Muscle of arm (tissue), 12 donors: ENCODE measurements around the gene HGD. TPM values are rescaled to one million over a fixed set of nuclear protein-coding genes. Genes with fewer than 3 reads are reported as not detected.
"Not testable (repeated sequence)": the region's sequence is repeated elsewhere in the genome, so short reads cannot be mapped to it uniquely, and the experiment has no call there.

ENCODE experiments used
- DNase-seq: peaks from one replicate; pipeline ENCODE4 v3.0.0-alpha.2; 2013
- polyA plus RNA-seq, 12 donors: library from polyadenylated mRNA; unstranded; fragments of 120-200 nt; gene quantifications; one replicate each; pipeline ENCODE4 v1.2.1, GENCODE V29; 2013; ENCODE audit not compliant: insufficient read length in 12 of 12

Gene HGD
- polyA plus RNA-seq, 12 donors = 0.09 to 1.4 (median 0.41) TPM; not detected in 3

DNA sequence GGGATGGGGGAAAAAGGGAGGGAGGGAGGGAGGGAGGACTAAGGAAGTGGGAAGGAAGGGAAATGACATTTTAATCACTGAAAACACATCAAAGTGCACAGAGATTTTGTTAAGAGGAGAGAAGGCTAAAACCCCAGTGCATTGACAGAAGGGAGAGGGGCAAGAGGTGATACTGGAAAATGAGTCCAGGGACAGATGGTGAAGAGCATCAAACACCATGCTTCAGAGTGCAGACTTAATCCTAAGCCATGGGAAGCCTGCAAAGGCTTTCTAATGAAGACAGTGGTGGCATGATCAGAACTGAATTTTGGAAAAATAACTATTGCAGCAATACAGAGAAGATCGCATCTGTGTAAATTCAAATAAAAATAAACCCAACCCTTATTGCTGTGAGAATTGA is 41.8 kb downstream of the HGD start:
- DNase-seq = no peak

DNA sequence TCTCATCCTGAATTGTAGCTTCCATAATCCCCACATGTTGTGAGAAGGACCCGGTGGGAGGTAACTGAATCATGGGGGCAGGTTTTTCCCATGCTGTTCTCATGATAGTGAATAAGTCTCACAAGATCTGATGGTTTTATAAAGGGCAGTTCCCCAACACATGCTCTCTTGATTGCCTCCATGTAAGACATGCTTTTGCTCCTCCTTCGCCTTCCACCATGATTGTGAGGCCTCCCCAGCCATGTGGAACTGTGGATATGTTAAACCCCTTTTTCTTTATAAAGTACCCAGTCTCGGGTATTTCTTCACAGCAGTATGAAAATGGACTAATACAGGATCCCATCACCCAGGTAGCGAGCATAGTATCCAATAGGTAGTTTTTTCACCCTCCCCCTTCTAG is 43.2 kb downstream of the HGD start:
- not testable (repeated sequence) for DNase-seq

- DNase-seq = no peak
These were observed 44.0 kb downstream of the HGD start for GRCh38 chr3:120637851-120638559.

DNA sequence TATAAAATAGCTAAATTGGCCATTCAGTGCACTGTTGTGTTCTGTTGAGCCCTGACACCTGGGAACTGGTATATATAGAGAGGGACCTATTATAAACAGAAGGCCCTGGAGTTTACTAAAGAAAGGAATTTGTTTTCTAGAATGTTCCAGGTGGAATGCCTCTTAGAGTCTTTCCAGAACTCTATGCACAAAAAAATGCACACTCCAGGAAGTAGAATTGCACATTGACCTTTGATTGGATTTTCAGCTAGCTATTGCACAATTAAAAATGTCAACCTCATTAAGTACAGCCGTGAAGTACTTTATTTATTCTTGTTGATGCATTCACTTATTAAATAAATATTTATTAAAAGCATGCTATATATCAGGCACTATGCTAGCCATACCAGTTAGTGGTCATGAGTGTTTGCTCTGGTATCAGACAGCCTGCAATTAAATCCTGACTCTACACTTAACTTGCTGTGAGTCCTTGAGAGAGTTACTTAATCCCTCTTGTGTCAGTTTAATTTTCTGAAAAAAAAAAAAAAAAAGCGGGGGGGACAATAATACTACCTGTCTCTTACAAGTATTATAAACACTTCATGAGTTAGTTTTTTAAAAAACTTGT is 45.1 kb downstream of the HGD start:
- no peak for DNase-seq

GRCh38 chr3:120634539-120634938 is 47.5 kb downstream of the HGD start:
- no peak for DNase-seq

- no peak for DNase-seq
These were observed 56.9 kb downstream of the HGD start for GRCh38 chr3:120625159-120625586.

GRCh38 chr3:120623727-120624093 is 58.3 kb downstream of the HGD start:
- DNase-seq = no peak

DNA sequence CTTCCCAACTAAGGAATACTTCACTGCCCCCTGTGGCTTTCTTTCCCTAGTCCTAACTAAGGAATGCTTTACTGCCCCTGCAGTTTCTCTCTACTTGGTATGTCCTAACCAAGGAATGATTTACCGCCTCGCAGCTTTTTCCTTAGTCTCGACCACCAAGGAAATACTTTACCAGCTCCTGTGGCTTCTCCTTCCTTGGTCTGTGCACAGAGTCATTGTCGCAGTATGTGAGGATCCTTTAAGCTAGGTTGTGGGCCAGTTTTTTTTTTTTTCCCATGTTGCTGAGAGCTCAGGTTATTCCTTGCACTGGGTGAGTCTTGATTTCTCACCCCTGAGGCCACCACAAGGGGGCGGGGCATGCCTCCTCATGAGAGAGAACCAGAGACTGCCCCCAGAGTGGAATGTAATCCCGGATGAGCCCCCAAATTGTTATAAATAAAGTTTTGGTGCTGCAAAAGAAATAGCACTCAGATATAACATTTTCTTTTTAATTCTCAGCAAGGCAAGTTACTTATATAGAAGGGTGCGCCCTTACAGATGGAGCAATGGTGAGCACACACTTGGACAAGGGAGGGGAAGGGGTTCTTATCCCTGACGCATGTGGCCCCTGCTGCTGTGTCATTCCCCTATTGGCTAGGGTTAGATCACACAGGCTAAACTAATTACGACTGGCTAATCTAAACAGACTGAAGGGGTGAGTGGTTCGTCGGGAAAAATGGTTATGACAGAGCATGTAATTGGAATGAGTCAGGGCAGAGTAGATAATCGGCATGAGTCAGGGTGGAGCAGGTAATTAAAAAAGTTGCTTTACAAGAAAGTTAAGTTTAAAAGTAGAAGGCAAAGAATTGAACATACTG is 58.9 kb downstream of the HGD start:
- DNase-seq = no peak

DNA sequence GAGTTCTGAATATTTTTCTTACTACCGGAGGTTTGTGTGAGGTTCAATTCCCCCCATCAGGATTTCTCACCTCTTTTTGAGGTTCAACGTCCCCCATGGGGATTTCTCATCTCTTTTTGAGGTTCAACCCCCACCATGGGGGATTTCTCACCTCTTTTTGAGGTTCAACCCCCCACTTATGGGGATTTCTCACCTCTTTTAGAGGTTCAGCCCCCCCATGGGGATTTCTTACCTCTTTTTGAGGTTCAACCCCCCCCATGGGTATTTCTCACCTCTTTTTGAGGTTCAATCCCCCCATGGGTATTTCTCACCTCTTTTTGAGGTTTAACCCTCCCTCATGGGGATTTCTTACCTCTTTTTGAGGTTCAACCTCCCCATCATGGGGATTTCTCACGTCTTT is 59.6 kb downstream of the HGD start:
- no peak for DNase-seq

- not testable (repeated sequence) for DNase-seq
These were observed 65.3 kb downstream of the HGD start for GRCh38 chr3:120616745-120617144.

GRCh38 chr3:120615847-120616609 is 66.0 kb downstream of the HGD start:
- DNase-seq = no peak

DNA sequence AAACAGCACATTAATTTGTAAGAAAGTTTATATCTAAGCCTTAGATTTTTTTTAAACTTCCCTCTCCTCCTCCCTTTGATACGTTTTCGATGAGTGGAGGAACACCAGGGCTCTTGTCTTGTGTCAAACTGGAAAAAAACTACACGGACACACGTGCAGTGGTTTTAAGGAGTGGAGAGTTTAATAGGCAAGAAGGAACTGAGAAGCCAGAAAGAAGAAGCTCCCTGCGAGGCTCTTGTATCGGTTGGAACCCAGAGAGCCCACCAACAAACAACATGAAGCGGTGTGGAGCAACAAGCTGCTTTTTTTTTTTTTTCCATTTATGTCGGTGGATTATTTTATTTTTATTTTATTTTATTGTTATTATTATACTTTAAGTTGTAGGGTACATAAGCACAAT is 67.3 kb downstream of the HGD start:
- no peak for DNase-seq

GRCh38 chr3:120608506-120608905 is 73.5 kb downstream of the HGD start:
- DNase-seq = no peak

GRCh38 chr3:120604784-120605183 is 77.3 kb downstream of the HGD start:
- DNase-seq = no peak

DNA sequence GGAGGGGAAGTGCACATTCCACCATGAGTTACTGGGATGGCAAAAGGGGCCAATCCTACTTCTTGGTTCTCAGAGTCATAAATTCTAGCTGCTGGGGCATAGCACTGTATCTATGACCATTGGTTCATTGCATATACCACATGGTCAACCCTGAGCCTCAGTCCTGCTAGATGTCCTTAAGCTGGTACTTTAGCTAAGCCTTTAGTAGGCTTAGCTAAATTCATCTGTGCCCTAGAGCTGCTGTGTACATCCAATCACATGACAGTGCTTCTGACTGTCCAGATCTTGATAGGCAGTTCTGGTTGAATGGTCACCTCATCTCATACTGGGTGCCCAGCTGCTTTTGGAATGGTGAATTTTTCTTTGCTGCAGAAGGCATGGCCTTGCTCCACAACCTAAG is 77.7 kb downstream of the HGD start:
- no peak for DNase-seq

DNA sequence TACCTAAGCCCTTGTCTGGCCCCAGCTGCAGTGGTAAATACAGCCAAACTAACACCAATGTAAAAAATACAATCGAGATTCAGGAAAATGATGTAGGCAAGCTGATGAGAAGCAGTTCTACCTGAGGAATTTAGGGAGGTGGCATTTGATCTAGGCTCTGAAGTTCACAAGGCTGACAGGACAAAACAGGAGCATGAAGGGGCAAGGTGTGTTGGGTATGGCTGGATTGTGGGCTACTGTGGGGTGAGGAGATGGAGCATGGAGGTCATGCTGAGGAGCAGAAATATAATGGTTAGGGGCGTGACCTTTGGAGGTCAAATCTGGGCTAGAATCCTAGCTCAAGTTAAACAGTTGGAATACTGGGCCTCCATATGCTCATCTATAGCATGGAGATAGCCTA is 79.4 kb downstream of the HGD start:
- no peak for DNase-seq

DNA sequence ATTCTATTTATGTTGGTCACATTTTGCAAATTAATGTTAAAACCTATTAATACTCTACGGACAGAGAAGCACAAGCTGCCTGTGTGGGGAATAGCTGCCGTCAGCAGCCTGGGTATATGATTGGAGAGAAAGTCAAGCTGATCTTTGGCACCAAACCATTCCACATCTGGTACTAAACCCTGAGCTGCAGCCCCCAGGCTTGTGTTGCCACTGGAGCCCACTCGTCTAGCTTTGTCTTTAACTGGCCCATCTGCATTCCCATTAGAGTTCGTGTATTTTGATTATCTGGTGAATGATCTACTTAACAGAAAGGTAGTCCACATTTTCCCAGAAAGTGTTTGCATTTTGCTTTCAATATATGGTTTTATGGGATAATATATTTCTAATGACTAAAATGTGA is 80.5 kb downstream of the HGD start:
- no peak for DNase-seq

- no peak for DNase-seq
These were observed 82.8 kb downstream of the HGD start for GRCh38 chr3:120599211-120599610.

- DNase-seq = no peak
These were observed 84.5 kb downstream of the HGD start for GRCh38 chr3:120597445-120598049.

DNA sequence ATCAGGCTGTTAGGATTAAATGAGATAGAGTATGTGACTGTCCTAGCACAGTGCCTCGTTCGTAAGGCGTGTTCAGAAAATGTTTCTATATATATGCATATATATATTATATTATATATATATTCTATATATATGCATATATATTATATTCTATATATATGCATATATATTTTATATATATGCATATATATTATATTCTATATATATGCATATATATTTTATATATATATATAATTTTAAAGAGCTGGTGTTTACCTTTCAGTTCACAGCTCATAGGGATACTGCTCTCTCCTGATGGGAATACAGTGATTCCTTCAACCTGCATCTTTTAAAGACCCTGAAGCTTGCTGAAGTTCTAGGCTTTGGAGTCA is 85.2 kb downstream of the HGD start:
- DNase-seq = no peak

DNA sequence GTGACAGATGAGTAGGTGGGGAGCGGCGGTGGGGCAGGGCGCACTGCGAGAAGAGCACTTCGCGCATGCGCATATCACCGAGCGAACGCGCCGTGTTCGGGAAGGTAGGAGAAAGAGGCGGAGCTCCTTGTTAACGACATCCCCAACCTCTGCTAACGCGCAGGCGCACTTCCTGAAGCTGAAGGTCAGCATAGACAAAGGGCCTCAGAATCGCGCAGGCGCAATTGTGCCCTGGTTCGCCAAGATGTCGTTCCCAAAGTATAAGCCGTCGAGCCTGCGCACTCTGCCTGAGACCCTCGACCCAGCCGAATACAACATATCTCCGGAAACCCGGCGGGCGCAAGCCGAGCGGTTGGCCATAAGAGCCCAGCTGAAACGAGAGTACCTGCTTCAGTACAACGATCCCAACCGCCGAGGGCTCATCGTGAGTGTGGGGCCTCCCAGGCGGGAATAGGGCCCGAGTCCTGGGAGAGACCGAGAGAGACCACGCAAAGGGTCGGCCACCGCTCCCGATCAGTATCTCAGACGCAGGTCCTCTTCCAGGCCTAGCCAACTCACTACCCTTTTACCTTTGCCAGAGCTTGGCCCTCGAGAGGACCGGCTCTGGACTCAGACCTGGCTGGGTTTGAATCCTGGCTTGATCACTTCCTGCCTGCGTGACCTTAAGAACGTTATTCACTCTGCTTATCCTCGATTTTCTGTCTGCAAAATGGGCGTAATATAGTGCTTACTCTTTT is 85.8 kb downstream of the HGD start, which contains the start of gene NDUFB4:
Gene NDUFB4, plus strand, starts transcription at position 221 of the 737 bp plus-strand sequence. Its CDS starts 24 bp downstream, at position 245.
- peak; percentile 98 for DNase-seq
